K562 (cell line): Measurements from ENCODE around the gene GNAI3. TPM values are rescaled to one million over a fixed set of nuclear protein-coding genes. Genes with fewer than 3 reads are reported as not detected.

ENCODE experiments used
- CBFB ChIP-seq: sonication (generic); formaldehyde crosslinking; IDR thresholded peaks from 2 replicates; pipeline ENCODE4 v1.4.0; 2020; ENCODE audit warnings: mild to moderate bottlenecking, missing genetic modification reagents
- CCAR2 ChIP-seq: fragments of 200-400 bp; formaldehyde crosslinking; IDR thresholded peaks from 2 replicates; pipeline ENCODE4 v1.6.1; 2017; ENCODE audit warnings: mild to moderate bottlenecking, low read depth, low read length
- MIER1 ChIP-seq: fragments of 450-650 bp; IDR thresholded peaks from 2 replicates; pipeline ENCODE4 v1.6.1; 2016; ENCODE audit warnings: antibody characterized with exemption, mild to moderate bottlenecking, low read depth
- PHF21A ChIP-seq: fragments of 450-650 bp; IDR thresholded peaks from 2 replicates; pipeline ENCODE4 v1.6.1; 2017; ENCODE audit warnings: low read depth, borderline replicate concordance
- SMAD1 ChIP-seq: fragments of 150-350 bp; IDR thresholded peaks from 2 replicates; pipeline ENCODE4 v1.6.1; 2014; ENCODE audit warnings: low read length, low read depth; ENCODE audit not compliant: partially characterized antibody
- THAP12 ChIP-seq: fragments of 250-450 bp; sonication (Bioruptor Pico); IDR thresholded peaks from 2 replicates; pipeline ENCODE4 v1.9.0; 2021; ENCODE audit warnings: mild to moderate bottlenecking, inconsistent platforms
- ZBTB11 ChIP-seq, 3 experiments: fragments of 200-800 bp in 1 of 3; fragments of 250-450 bp in 1 of 3; fragments of 450-650 bp in 1 of 3; sonication (Bioruptor Pico) in 1 of 3; sonication (Bioruptor generic) in 1 of 3; formaldehyde crosslinking in 1 of 3; IDR thresholded peaks; 2 replicates each; pipeline versions ENCODE4 v1.6.1 to v1.8.0; 2016 to 2022; ENCODE audit warnings: mild to moderate bottlenecking in 2 of 3, missing genetic modification characterization in 2 of 3, missing compliant biosample characterization in 1 of 3, moderate library complexity in 1 of 3
- ZBTB40 ChIP-seq, 2 experiments: fragments of 450-650 bp in 1 of 2; sonication (generic) in 1 of 2; formaldehyde crosslinking in 1 of 2; IDR thresholded peaks; 2 replicates each; pipeline versions ENCODE4 v1.7.1 to v1.9.0; 2016 to 2022; ENCODE audit warnings: inconsistent platforms in 1 of 2, mild to moderate bottlenecking in 1 of 2, missing genetic modification reagents in 1 of 2
- ZFX ChIP-seq: sonication (generic); formaldehyde crosslinking; IDR thresholded peaks from 2 replicates; pipeline ENCODE4 v1.8.0; 2022; ENCODE audit warnings: mild to moderate bottlenecking, missing genetic modification reagents, moderate library complexity
- ZNF146 ChIP-seq: IDR thresholded peaks from one replicate; pipeline ENCODE4 v1.6.1; 2018; ENCODE audit warnings: missing compliant biosample characterization; ENCODE audit not compliant: unreplicated experiment
- polyA plus RNA-seq, 8 experiments: library from polyadenylated mRNA; depleted of rRNA in 4 of 8; stranded (reverse) in 5 of 8; unstranded in 3 of 8; fragments of >200 nt; fragmentation: Nextera tagmentation in 2 of 8; fragmentation: Illumina TruSeq in 1 of 8; extraction: Ambion mirVana in 2 of 8; extraction: Trizol in 1 of 8; gene quantifications; 2 replicates each; pipeline versions ENCODE4 v1.2.1 to v1.2.3, GENCODE V29; 2011 to 2014; ENCODE audit warnings: inconsistent platforms in 1 of 8, missing spikeins in 1 of 8
- total RNA-seq, 7 experiments: library from RNA; depleted of rRNA in 6 of 7; stranded (reverse); fragments of >200 nt in 6 of 7; fragmentation: Illumina TruSeq in 2 of 7; extraction: Trizol in 2 of 7; gene quantifications; 2 replicates each; pipeline versions ENCODE4 v1.2.1 to v1.2.3, GENCODE V29; 2011 to 2021; ENCODE audit warnings: low replicate concordance in 1 of 7

GNAI3 gene
- total and polyA plus RNA-seq, 9 of the 15 experiments (the other 6 are each of a cell fraction or from before 2014, with no cell fraction given): 6.3 to 13.2 (median 8.9) TPM

GRCh38 chr1:109618661-109619575, 70.5 kb downstream of the GNAI3 start (continued):
- no peak for TF ChIP-seq THAP12 (CRISPR knock-in tag)
- TF ChIP-seq ZBTB40 (IDR thresholded peaks at IDR 0.05): peak; percentile 63; the same call in 1 of the 2 replicates
- TF ChIP-seq ZBTB40 (CRISPR knock-in tag; IDR thresholded peaks at IDR 0.05): no peak
- no peak for TF ChIP-seq CCAR2
- no peak for TF ChIP-seq SMAD1
- TF ChIP-seq ZBTB11 (CRISPR knock-in tag; IDR thresholded peaks at IDR 0.05): peak in 2 of 3 experiments; percentile 20 to 89; a peak in 2 of 6 replicates
- TF ChIP-seq ZNF146 (CRISPR knock-in tag): no peak
- no peak for TF ChIP-seq PHF21A
- TF ChIP-seq MIER1: no peak
- TF ChIP-seq CBFB: no peak
- TF ChIP-seq ZFX (CRISPR knock-in tag): no peak
